Measurements from ENCODE around the gene AHSA1.
A peak's percentile ranks its signal among the peaks of the same experiment; 100 is the strongest.

The AHSA1 gene

GRCh38 chr14:77507762-77508161, 49.9 kb downstream of the AHSA1 start:
- TF ChIP-seq CTCF (IDR thresholded peaks at IDR 0.05; ENCODE audit: insufficient read depth, low read depth, low read length, missing control alignments), result no peak
- H3K4me3 ChIP-seq (ENCODE audit: low read length), result no peak overlapping the region
- no peak for DNase-seq (ENCODE audit: low read depth)

- H3K4me3 ChIP-seq (ENCODE audit: low read length), result no peak overlapping the region
- no peak for TF ChIP-seq CTCF (IDR thresholded peaks at IDR 0.05; ENCODE audit: insufficient read depth, low read depth, low read length, missing control alignments)
- peak; percentile 90 for DNase-seq (ENCODE audit: low read depth)
Observed at GRCh38 chr14:77508249-77508648, 50.4 kb downstream of the AHSA1 start.

- peak; percentile 72 for DNase-seq (ENCODE audit: low read depth)
- H3K4me3 ChIP-seq (ENCODE audit: low read length), result no peak overlapping the region
- TF ChIP-seq CTCF (IDR thresholded peaks at IDR 0.05; ENCODE audit: insufficient read depth, low read depth, low read length, missing control alignments), result no peak
Observed at GRCh38 chr14:77508876-77509275, 51.0 kb downstream of the AHSA1 start.

GRCh38 chr14:77509366-77509765, 51.5 kb downstream of the AHSA1 start:
- DNase-seq (ENCODE audit: low read depth), result no peak
- no peak for TF ChIP-seq CTCF (IDR thresholded peaks at IDR 0.05; ENCODE audit: insufficient read depth, low read depth, low read length, missing control alignments)

GRCh38 chr14:77511486-77512162, 53.7 kb downstream of the AHSA1 start:
- no peak for DNase-seq (ENCODE audit: low read depth)
- no peak for TF ChIP-seq CTCF (IDR thresholded peaks at IDR 0.05; ENCODE audit: insufficient read depth, low read depth, low read length, missing control alignments)
- H3K4me3 ChIP-seq (ENCODE audit: low read length), result no peak overlapping the region

More at GRCh38 chr14:77509366-77509765, 51.5 kb downstream of the AHSA1 start:
- no peak overlapping the region for H3K4me3 ChIP-seq (ENCODE audit: low read length)

GRCh38 chr14:77516126-77516525, 58.2 kb downstream of the AHSA1 start:
- no peak overlapping the region for H3K4me3 ChIP-seq (ENCODE audit: low read length)
- DNase-seq (ENCODE audit: low read depth), result no peak
- TF ChIP-seq CTCF (IDR thresholded peaks at IDR 0.05; ENCODE audit: insufficient read depth, low read depth, low read length, missing control alignments), result no peak
